HEK293 (cell line): ENCODE results near the gene ARHGAP21.

Experiments
- ZBTB20 ChIP-seq: fragments of 450-650 bp; formaldehyde crosslinking; IDR thresholded peaks from 2 replicates; pipeline ENCODE4 v1.5.1; 2016; ENCODE audit warnings: missing biosample characterization, missing genetic modification characterization
- ZBTB7A ChIP-seq: fragments of 450-650 bp; formaldehyde crosslinking; IDR thresholded peaks from 2 replicates; pipeline ENCODE4 v1.5.1; 2016; ENCODE audit warnings: low read depth, missing biosample characterization, missing genetic modification characterization
- ZNF112 ChIP-seq: fragments of 450-650 bp; formaldehyde crosslinking; IDR thresholded peaks from 2 replicates; pipeline ENCODE4 v1.5.0; 2017; ENCODE audit warnings: missing biosample characterization, missing genetic modification characterization
- ZNF169 ChIP-seq: fragments of 450-650 bp; formaldehyde crosslinking; IDR thresholded peaks from 2 replicates; pipeline ENCODE4 v1.5.1; 2016; ENCODE audit warnings: missing biosample characterization, missing genetic modification characterization
- ZNF175 ChIP-seq: fragments of 450-650 bp; formaldehyde crosslinking; IDR thresholded peaks from 2 replicates; pipeline ENCODE4 v1.5.1; 2016; ENCODE audit warnings: missing biosample characterization, missing genetic modification characterization
- ZNF335 ChIP-seq: fragments of 450-650 bp; formaldehyde crosslinking; conservative IDR thresholded peaks from 2 replicates; pipeline ENCODE4 v1.5.1; 2016; ENCODE audit warnings: missing biosample characterization, missing genetic modification characterization
- ZNF585B ChIP-seq: fragments of 450-650 bp; formaldehyde crosslinking; IDR thresholded peaks from 2 replicates; pipeline ENCODE4 v1.5.1; 2016; ENCODE audit warnings: missing biosample characterization, missing genetic modification characterization
- ZNF621 ChIP-seq: fragments of 450-650 bp; formaldehyde crosslinking; IDR thresholded peaks from 2 replicates; pipeline ENCODE4 v1.5.1; 2017; ENCODE audit warnings: missing biosample characterization, missing genetic modification characterization
- ZNF639 ChIP-seq: fragments of 450-650 bp; formaldehyde crosslinking; IDR thresholded peaks from 2 replicates; pipeline ENCODE4 v1.5.1; 2016; ENCODE audit warnings: missing biosample characterization, missing genetic modification characterization
- TF ChIP-seq, protein P1 (sequence below): fragments of 450-650 bp; formaldehyde crosslinking; IDR thresholded peaks from 2 replicates; pipeline ENCODE4 v1.5.1; 2016; ENCODE audit warnings: missing biosample characterization, missing genetic modification characterization
- TF ChIP-seq, protein P2 (sequence below): fragments of 450-650 bp; formaldehyde crosslinking; IDR thresholded peaks from 2 replicates; pipeline ENCODE4 v1.5.1; 2016; ENCODE audit warnings: missing biosample characterization, missing genetic modification characterization

DNA sequence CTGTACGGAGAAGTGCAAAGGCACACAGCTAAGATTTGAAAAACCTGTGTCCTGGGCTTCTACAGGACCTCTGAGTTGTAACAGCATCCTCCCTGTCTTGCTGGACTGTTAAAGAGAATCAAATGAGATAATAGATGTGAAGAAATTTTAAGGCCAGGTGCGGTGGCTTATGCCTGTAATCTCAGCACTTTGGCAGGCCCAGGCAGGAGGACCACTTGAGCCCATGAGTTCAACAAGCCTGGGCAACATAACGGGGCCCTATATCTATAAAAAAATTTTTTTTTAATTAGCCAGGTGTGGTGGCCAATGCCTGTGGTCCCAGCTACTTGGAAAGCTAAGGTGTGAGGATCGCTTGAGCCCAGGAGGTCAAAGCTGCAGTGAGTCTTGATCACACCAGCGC, 2.9 kb upstream of the ARHGAP21 start:
- TF ChIP-seq ZBTB7A (tag by site-specific recombination) (no peak), ZNF585B (tag by site-specific recombination) (no peak), ZNF335 (tag by site-specific recombination) (no peak), ZNF639 (tag by site-specific recombination) (no peak), ZNF169 (no peak), ZNF621 (tag by site-specific recombination) (no peak), ZNF112 (no peak), ZBTB20 (tag by site-specific recombination) (no peak), ZNF175 (no peak)
- TF ChIP-seq, protein P1, sequence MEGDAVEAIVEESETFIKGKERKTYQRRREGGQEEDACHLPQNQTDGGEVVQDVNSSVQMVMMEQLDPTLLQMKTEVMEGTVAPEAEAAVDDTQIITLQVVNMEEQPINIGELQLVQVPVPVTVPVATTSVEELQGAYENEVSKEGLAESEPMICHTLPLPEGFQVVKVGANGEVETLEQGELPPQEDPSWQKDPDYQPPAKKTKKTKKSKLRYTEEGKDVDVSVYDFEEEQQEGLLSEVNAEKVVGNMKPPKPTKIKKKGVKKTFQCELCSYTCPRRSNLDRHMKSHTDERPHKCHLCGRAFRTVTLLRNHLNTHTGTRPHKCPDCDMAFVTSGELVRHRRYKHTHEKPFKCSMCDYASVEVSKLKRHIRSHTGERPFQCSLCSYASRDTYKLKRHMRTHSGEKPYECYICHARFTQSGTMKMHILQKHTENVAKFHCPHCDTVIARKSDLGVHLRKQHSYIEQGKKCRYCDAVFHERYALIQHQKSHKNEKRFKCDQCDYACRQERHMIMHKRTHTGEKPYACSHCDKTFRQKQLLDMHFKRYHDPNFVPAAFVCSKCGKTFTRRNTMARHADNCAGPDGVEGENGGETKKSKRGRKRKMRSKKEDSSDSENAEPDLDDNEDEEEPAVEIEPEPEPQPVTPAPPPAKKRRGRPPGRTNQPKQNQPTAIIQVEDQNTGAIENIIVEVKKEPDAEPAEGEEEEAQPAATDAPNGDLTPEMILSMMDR (tag by site-specific recombination) = no peak
- TF ChIP-seq, protein P2, sequence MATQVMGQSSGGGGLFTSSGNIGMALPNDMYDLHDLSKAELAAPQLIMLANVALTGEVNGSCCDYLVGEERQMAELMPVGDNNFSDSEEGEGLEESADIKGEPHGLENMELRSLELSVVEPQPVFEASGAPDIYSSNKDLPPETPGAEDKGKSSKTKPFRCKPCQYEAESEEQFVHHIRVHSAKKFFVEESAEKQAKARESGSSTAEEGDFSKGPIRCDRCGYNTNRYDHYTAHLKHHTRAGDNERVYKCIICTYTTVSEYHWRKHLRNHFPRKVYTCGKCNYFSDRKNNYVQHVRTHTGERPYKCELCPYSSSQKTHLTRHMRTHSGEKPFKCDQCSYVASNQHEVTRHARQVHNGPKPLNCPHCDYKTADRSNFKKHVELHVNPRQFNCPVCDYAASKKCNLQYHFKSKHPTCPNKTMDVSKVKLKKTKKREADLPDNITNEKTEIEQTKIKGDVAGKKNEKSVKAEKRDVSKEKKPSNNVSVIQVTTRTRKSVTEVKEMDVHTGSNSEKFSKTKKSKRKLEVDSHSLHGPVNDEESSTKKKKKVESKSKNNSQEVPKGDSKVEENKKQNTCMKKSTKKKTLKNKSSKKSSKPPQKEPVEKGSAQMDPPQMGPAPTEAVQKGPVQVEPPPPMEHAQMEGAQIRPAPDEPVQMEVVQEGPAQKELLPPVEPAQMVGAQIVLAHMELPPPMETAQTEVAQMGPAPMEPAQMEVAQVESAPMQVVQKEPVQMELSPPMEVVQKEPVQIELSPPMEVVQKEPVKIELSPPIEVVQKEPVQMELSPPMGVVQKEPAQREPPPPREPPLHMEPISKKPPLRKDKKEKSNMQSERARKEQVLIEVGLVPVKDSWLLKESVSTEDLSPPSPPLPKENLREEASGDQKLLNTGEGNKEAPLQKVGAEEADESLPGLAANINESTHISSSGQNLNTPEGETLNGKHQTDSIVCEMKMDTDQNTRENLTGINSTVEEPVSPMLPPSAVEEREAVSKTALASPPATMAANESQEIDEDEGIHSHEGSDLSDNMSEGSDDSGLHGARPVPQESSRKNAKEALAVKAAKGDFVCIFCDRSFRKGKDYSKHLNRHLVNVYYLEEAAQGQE (tag by site-specific recombination) = no peak
